Keratinocyte (primary cell): ENCODE results near the gene ATG2B. TPM values are rescaled to one million over a fixed set of nuclear protein-coding genes. Genes with fewer than 3 reads are reported as not detected.

ENCODE experiments used
- DNase-seq: peaks from one replicate; pipeline ENCODE4 v3.0.0-alpha.2; 2011; ENCODE audit warnings: low read depth, missing footprints, low spot score
- FAIRE-seq: peaks from 2 replicates; lab custom pipeline; 2011; peaks lifted over from hg19 to GRCh38; lab: Jason Lieb, UNC
- H2AFZ ChIP-seq: 2 replicates; pipeline ENCODE4 v1.6.0; 2012; ENCODE audit warnings: low read length, control low read depth, inconsistent platforms; ENCODE audit not compliant: control insufficient read depth
- H3K27ac ChIP-seq: 2 replicates; pipeline ENCODE4 v1.5.1; 2011; ENCODE audit warnings: low read length; ENCODE audit not compliant: control insufficient read depth, insufficient read depth
- H3K27me3 ChIP-seq: 3 replicates; pipeline ENCODE4 v1.6.0; 2011; ENCODE audit warnings: low read length; ENCODE audit not compliant: control insufficient read depth, insufficient read depth; ENCODE audit errors: extremely low read depth
- H3K36me3 ChIP-seq, 2 experiments: 2 replicates in 1 of 2; 3 replicates in 1 of 2; pipeline ENCODE4 v1.5.1; 2011; ENCODE audit warnings: low read length in 2 of 2, mild to moderate bottlenecking in 1 of 2; ENCODE audit not compliant: control insufficient read depth in 2 of 2, insufficient read depth in 2 of 2; ENCODE audit errors: extremely low read depth in 1 of 2
- H3K4me1 ChIP-seq: 3 replicates; pipeline ENCODE4 v1.5.1; 2011; ENCODE audit warnings: low read length; ENCODE audit not compliant: control insufficient read depth, insufficient read depth; ENCODE audit errors: extremely low read depth
- H3K4me2 ChIP-seq: 3 replicates; pipeline ENCODE4 v1.6.0; 2011; ENCODE audit warnings: low read depth, low read length; ENCODE audit not compliant: control insufficient read depth, insufficient read depth; ENCODE audit errors: extremely low read depth
- H3K4me3 ChIP-seq, 3 experiments: fragments of 200-600 bp in 1 of 3; sonication (generic) in 1 of 3; 2 replicates in 2 of 3; 3 replicates in 1 of 3; pipeline ENCODE4 v1.5.1; 2011 to 2016; ENCODE audit warnings: low read length in 3 of 3, mild to moderate bottlenecking in 3 of 3, control low read depth in 2 of 3, inconsistent platforms in 1 of 3, low read depth in 1 of 3, mixed read lengths in 1 of 3, mixed run types in 1 of 3, moderate library complexity in 1 of 3; ENCODE audit not compliant: control insufficient read depth in 2 of 3, insufficient read depth in 2 of 3; ENCODE audit errors: extremely low read depth in 1 of 3
- H3K79me2 ChIP-seq: 2 replicates; pipeline ENCODE4 v1.6.0; 2012; ENCODE audit warnings: low read length; ENCODE audit not compliant: control insufficient read depth, insufficient read depth
- H3K9ac ChIP-seq: 3 replicates; pipeline ENCODE4 v1.6.0; 2011; ENCODE audit warnings: low read length; ENCODE audit not compliant: control insufficient read depth, insufficient read depth; ENCODE audit errors: extremely low read depth
- H3K9me1 ChIP-seq: 3 replicates; pipeline ENCODE4 v1.6.0; 2011; ENCODE audit warnings: low read length; ENCODE audit not compliant: control insufficient read depth, insufficient read depth; ENCODE audit errors: extremely low read depth
- H3K9me3 ChIP-seq: 2 replicates; pipeline ENCODE4 v1.5.1; 2012; ENCODE audit warnings: low read depth, low read length; ENCODE audit not compliant: control insufficient read depth
- H4K20me1 ChIP-seq: 3 replicates; pipeline ENCODE4 v1.6.0; 2011; ENCODE audit warnings: low read length; ENCODE audit not compliant: control insufficient read depth, insufficient read depth; ENCODE audit errors: extremely low read depth
- EZH2 ChIP-seq: IDR thresholded peaks from one replicate; pipeline ENCODE4 v1.6.1; 2012; ENCODE audit warnings: inconsistent platforms, mild to moderate bottlenecking, low read length, moderate library complexity
- dilution Hi-C: fragments of 300-500 bp; cut with MboI; formaldehyde crosslinking; loops from one replicate; pipeline ENCODE4 v1.7.0; 2020; ENCODE audit warnings: low sequenced_read_pairs; ENCODE audit not compliant: extremely low pct_ligation_motif_present
- polyA plus RNA-seq, 5 experiments: library from polyadenylated mRNA; depleted of rRNA in 3 of 5; stranded (reverse) in 3 of 5; stranded (forward) in 1 of 5; unstranded in 1 of 5; fragments of >200 nt; gene quantifications; 1 replicate in 1 of 5; 2 replicates in 3 of 5; 3 replicates in 1 of 5; pipeline versions ENCODE4 v1.2.1 to v1.2.3, GENCODE V29; 2011 to 2012; ENCODE audit warnings: missing spikeins in 2 of 5, low read depth in 1 of 5, low replicate concordance in 1 of 5
- TF ChIP-seq, protein P1 (sequence below), 3 experiments: IDR thresholded peaks in 1 of 3; conservative IDR thresholded peaks in 1 of 3; optimal IDR thresholded peaks in 1 of 3; 2 replicates in 2 of 3; 3 replicates in 1 of 3; pipeline versions ENCODE3 to v1.5.1; 2011; ENCODE audit warnings: low read length in 3 of 3, mild to moderate bottlenecking in 3 of 3, moderate library complexity in 2 of 3, control low read depth in 1 of 3, inconsistent platforms in 1 of 3; ENCODE audit not compliant: insufficient read depth in 2 of 3; ENCODE audit errors: extremely low read depth in 1 of 3

ATG2B gene
- polyA plus RNA-seq, 1 donor (not counting 4 experiments of a cell fraction or from before 2014, with no cell fraction given): 11.4 TPM

DNA sequence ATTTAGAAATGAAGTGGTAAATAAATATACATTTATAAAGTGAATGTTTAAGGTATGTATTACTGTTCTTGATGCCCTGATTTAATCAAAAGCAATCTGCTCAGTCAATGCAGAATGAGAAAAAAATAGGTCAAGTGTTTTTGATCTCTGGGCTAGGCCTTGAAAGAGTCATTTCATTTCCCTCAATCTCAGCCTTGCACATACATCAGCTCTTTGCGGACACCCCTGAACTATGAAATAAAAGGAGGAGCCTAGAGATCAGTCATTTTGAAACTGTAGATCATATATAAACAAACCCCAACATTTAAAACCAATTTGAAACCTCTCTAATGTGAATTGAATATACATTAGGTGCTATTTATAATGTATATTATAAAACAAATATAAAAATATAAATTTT is 42.5 kb downstream of the ATG2B start:
- no peaks in the 10 kb centered on the region for H3K9me3 ChIP-seq
- H2AFZ ChIP-seq: no peak overlapping the region
- H3K36me3 ChIP-seq: peaks cover 0 to 2% of the 10 kb centered on the region in 2 experiments
- dilution Hi-C loops: no loop called here
- no peaks in the 10 kb centered on the region for H3K27me3 ChIP-seq
- DNase-seq (no peak), FAIRE-seq (no peak)
- H3K79me2 ChIP-seq: no peaks in the 10 kb centered on the region
- H3K27ac ChIP-seq: no peak overlapping the region
- no peaks in the 10 kb centered on the region for H3K9me1 ChIP-seq
- no peaks in the 10 kb centered on the region for H4K20me1 ChIP-seq
- no peaks in the 10 kb centered on the region for H3K4me1 ChIP-seq
- H3K4me2 ChIP-seq: no peak overlapping the region
- no peak for TF ChIP-seq EZH2
- TF ChIP-seq, protein P1, sequence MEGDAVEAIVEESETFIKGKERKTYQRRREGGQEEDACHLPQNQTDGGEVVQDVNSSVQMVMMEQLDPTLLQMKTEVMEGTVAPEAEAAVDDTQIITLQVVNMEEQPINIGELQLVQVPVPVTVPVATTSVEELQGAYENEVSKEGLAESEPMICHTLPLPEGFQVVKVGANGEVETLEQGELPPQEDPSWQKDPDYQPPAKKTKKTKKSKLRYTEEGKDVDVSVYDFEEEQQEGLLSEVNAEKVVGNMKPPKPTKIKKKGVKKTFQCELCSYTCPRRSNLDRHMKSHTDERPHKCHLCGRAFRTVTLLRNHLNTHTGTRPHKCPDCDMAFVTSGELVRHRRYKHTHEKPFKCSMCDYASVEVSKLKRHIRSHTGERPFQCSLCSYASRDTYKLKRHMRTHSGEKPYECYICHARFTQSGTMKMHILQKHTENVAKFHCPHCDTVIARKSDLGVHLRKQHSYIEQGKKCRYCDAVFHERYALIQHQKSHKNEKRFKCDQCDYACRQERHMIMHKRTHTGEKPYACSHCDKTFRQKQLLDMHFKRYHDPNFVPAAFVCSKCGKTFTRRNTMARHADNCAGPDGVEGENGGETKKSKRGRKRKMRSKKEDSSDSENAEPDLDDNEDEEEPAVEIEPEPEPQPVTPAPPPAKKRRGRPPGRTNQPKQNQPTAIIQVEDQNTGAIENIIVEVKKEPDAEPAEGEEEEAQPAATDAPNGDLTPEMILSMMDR (optimal IDR thresholded peaks at IDR 0.05 in 1 of 3, IDR thresholded peaks at IDR 0.05 in 1 of 3, conservative IDR thresholded peaks at IDR 0.05 in 1 of 3; ENCODE audit: extremely low read depth in 1 of 3, insufficient read depth in 2 of 3, low read length in 3 of 3): no peak
- no peak overlapping the region for H3K4me3 ChIP-seq
- no peak overlapping the region for H3K9ac ChIP-seq

DNA sequence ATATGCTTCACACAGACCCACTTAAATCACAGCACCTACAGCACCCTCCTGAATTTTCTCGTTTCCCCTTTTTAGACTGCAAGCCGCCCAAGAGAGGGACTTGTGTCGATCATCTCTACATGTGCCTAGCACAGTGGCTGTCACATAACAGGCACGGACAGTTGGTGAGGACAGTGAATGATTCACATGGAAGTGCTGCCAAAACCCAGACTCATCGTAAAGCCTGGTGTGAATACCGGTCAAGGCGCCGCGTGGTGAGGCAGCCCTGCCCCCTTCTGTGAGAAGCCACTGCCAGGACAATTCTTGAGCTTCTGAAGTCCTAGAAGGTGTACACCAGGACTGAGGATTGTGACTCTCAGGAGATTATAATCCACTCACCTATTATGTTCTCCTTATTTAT is 44.3 kb downstream of the ATG2B start:
- Histone ChIP-seq H3K27ac (no peak overlapping the region), H3K4me1 (no peaks in the 10 kb centered on the region), H3K4me3 (no peak overlapping the region), H3K36me3 (peaks cover 0 to 3% of the 10 kb centered on the region in 2 experiments), H3K4me2 (no peak overlapping the region), H3K79me2 (no peaks in the 10 kb centered on the region), H2AFZ (no peak overlapping the region), H3K9me3 (no peaks in the 10 kb centered on the region), H3K27me3 (no peaks in the 10 kb centered on the region), H4K20me1 (no peaks in the 10 kb centered on the region), H3K9ac (no peak overlapping the region), H3K9me1 (no peaks in the 10 kb centered on the region)
- FAIRE-seq (no peak), DNase-seq (no peak)
- TF ChIP-seq EZH2: no peak
- TF ChIP-seq, protein P1 (optimal IDR thresholded peaks at IDR 0.05 in 1 of 3, IDR thresholded peaks at IDR 0.05 in 1 of 3, conservative IDR thresholded peaks at IDR 0.05 in 1 of 3; ENCODE audit: extremely low read depth in 1 of 3, insufficient read depth in 2 of 3, low read length in 3 of 3): no peak
- dilution Hi-C loops: no loop called here
